ENCODE results near the gene TNNT3.

TNNT3 gene

GRCh38 chr11:1979607-1980006, 60.1 kb downstream of the TNNT3 start:
- no peak for TF ChIP-seq CTCF (IDR thresholded peaks at IDR 0.05; ENCODE audit: extremely low read depth, missing control alignments)
- DNase-seq (ENCODE audit: low spot score) = no peak

GRCh38 chr11:1982873-1983600, 63.5 kb downstream of the TNNT3 start:
- TF ChIP-seq CTCF (IDR thresholded peaks at IDR 0.05; ENCODE audit: extremely low read depth, missing control alignments) = no peak
- no peak for DNase-seq (ENCODE audit: low spot score)

- no peak for DNase-seq (ENCODE audit: low spot score)
- no peak for TF ChIP-seq CTCF (IDR thresholded peaks at IDR 0.05; ENCODE audit: extremely low read depth, missing control alignments)
These were observed 64.1 kb downstream of the TNNT3 start for GRCh38 chr11:1983601-1983961.

- no peak for TF ChIP-seq CTCF (IDR thresholded peaks at IDR 0.05; ENCODE audit: extremely low read depth, missing control alignments)
- DNase-seq (ENCODE audit: low spot score) = no peak
These were observed 67.5 kb downstream of the TNNT3 start for GRCh38 chr11:1987024-1987423.

- no peak for DNase-seq (ENCODE audit: low spot score)
- no peak for TF ChIP-seq CTCF (IDR thresholded peaks at IDR 0.05; ENCODE audit: extremely low read depth, missing control alignments)
These were observed 68.7 kb downstream of the TNNT3 start for GRCh38 chr11:1988174-1988573.
